K562 (cell line): ENCODE measurements around the gene FOSL2. TPM values are rescaled to one million over a fixed set of nuclear protein-coding genes. Genes with fewer than 3 reads are reported as not detected.
A peak's percentile ranks its signal among the peaks of the same experiment; 100 is the strongest.

Source experiments
- HCFC1 ChIP-seq: IDR thresholded peaks from 2 replicates; pipeline ENCODE4 v1.6.1; 2012; ENCODE audit warnings: low read depth, low read length, improper control_type of control experiment
- JUN ChIP-seq, 2 experiments: sonication (generic) in 1 of 2; formaldehyde crosslinking in 1 of 2; IDR thresholded peaks; 2 replicates each; pipeline versions ENCODE4 v1.6.1 to v1.8.0; 2012 to 2022; ENCODE audit warnings: borderline replicate concordance in 2 of 2, mild to moderate bottlenecking in 2 of 2, improper control_type of control experiment in 1 of 2, low read depth in 1 of 2, low read length in 1 of 2, missing genetic modification reagents in 1 of 2
- POLR2G ChIP-seq: fragments of 200-400 bp; formaldehyde crosslinking; IDR thresholded peaks from 2 replicates; pipeline ENCODE4 v1.6.1; 2017; ENCODE audit warnings: low read depth, mild to moderate bottlenecking, antibody characterized with exemption, low read length, moderate library complexity
- TEAD4 ChIP-seq, 2 experiments: sonication (generic) in 1 of 2; formaldehyde crosslinking in 1 of 2; IDR thresholded peaks; 2 replicates each; pipeline versions ENCODE4 v1.6.1 to v1.8.0; 2012 to 2022; ENCODE audit warnings: borderline replicate concordance in 1 of 2, inconsistent platforms in 1 of 2, low read length in 1 of 2, mild to moderate bottlenecking in 1 of 2, missing genetic modification reagents in 1 of 2
- polyA plus RNA-seq, 8 experiments: library from polyadenylated mRNA; depleted of rRNA in 4 of 8; stranded (reverse) in 5 of 8; unstranded in 3 of 8; fragments of >200 nt; fragmentation: Nextera tagmentation in 2 of 8; fragmentation: Illumina TruSeq in 1 of 8; extraction: Ambion mirVana in 2 of 8; extraction: Trizol in 1 of 8; gene quantifications; 2 replicates each; pipeline versions ENCODE4 v1.2.1 to v1.2.3, GENCODE V29; 2011 to 2014; ENCODE audit warnings: inconsistent platforms in 1 of 8, missing spikeins in 1 of 8
- total RNA-seq, 7 experiments: library from RNA; depleted of rRNA in 6 of 7; stranded (reverse); fragments of >200 nt in 6 of 7; fragmentation: Illumina TruSeq in 2 of 7; extraction: Trizol in 2 of 7; gene quantifications; 2 replicates each; pipeline versions ENCODE4 v1.2.1 to v1.2.3, GENCODE V29; 2011 to 2021; ENCODE audit warnings: low replicate concordance in 1 of 7
- TF ChIP-seq, protein P1 (sequence below): IDR thresholded peaks from 3 replicates; pipeline ENCODE4 v1.6.1; 2011; ENCODE audit warnings: borderline replicate concordance, mild to moderate bottlenecking, moderate library complexity; ENCODE audit not compliant: insufficient read length; ENCODE audit errors: extremely low read depth

The FOSL2 gene
- total and polyA plus RNA-seq, 9 of the 15 experiments (the other 6 are each of a cell fraction or from before 2014, with no cell fraction given) = 0.04 to 2.9 (median 0.80) TPM

DNA sequence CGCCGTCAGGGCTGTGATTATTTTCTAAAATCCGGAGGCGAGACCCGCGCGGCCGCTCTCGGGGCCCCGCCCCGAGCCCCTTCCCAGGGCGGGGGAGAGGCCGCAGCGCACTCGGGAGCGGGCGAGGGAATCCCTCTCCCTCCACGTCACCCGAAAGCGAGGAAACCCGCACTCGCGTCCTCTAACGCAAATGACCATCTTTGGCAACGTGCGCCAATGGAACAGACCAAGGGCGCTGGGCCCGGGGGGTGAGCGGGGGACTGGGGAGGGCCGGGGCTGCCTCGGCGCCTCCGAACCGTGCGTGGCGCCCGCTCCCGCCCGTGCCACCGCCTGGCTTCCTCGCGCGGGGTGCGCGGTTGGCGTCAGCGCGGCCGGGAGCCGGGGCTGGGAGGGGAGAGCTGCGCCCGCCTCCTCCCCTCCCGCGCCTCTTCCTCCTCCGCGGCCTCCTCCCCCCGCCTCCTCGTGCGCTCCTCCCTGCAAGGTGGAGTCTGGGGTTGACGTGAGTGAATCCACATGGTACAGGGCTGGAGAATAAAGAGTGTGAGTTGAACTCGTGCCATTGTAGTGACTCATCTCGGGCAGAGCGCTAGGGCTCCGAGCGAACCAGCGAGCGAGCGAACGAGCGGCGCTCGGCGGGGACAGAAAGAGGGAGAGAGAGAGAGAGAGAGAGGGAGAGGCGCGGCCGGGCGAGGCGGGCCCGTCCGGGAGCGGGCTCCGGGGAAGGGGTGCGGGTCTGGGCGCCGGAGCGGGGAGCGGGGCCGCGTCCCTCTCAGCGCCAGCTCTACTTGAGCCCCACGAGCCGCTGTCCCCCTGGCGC is at the start of gene FOSL2 (continued):
- TF ChIP-seq POLR2G = peak; percentile 79
- TF ChIP-seq, protein P1, sequence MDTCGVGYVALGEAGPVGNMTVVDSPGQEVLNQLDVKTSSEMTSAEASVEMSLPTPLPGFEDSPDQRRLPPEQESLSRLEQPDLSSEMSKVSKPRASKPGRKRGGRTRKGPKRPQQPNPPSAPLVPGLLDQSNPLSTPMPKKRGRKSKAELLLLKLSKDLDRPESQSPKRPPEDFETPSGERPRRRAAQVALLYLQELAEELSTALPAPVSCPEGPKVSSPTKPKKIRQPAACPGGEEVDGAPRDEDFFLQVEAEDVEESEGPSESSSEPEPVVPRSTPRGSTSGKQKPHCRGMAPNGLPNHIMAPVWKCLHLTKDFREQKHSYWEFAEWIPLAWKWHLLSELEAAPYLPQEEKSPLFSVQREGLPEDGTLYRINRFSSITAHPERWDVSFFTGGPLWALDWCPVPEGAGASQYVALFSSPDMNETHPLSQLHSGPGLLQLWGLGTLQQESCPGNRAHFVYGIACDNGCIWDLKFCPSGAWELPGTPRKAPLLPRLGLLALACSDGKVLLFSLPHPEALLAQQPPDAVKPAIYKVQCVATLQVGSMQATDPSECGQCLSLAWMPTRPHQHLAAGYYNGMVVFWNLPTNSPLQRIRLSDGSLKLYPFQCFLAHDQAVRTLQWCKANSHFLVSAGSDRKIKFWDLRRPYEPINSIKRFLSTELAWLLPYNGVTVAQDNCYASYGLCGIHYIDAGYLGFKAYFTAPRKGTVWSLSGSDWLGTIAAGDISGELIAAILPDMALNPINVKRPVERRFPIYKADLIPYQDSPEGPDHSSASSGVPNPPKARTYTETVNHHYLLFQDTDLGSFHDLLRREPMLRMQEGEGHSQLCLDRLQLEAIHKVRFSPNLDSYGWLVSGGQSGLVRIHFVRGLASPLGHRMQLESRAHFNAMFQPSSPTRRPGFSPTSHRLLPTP = no peak
- TF ChIP-seq JUN (IDR thresholded peaks at IDR 0.05; ENCODE audit: borderline replicate concordance, low read depth, low read length) = peak; percentile 96
- no peak for TF ChIP-seq JUN (CRISPR knock-in tag; IDR thresholded peaks at IDR 0.05; ENCODE audit: borderline replicate concordance)
- TF ChIP-seq HCFC1 = no peak; the same call in 1 of the 2 replicates
- TF ChIP-seq TEAD4 (IDR thresholded peaks at IDR 0.05; ENCODE audit: low read length) = peak; percentile 18; the same call in 1 of the 2 replicates
- TF ChIP-seq TEAD4 (CRISPR knock-in tag; IDR thresholded peaks at IDR 0.05; ENCODE audit: borderline replicate concordance) = no peak
